Right renal cortex interstitium (tissue), 3 donors: ENCODE data around the gene ZDHHC14. TPM values are rescaled to one million over a fixed set of nuclear protein-coding genes. Genes with fewer than 3 reads are reported as not detected.
"Not testable (repeated sequence)": the region's sequence is repeated elsewhere in the genome, so short reads cannot be mapped to it uniquely, and the experiment has no call there.

Experiments
- DNase-seq, 3 donors: peaks; one replicate each; pipeline ENCODE4 v3.0.0-alpha.2; 2013; ENCODE audit warnings: low read depth in 3 of 3, low spot score in 2 of 3
- polyA plus RNA-seq, 3 donors: library from polyadenylated mRNA; unstranded; fragments of 120-200 nt; gene quantifications; one replicate each; pipeline ENCODE4 v1.2.1, GENCODE V29; 2013; ENCODE audit not compliant: insufficient read length in 3 of 3

ZDHHC14 gene
- polyA plus RNA-seq, 3 donors: 15.9 to 19.5 (median 18.5) TPM

DNA sequence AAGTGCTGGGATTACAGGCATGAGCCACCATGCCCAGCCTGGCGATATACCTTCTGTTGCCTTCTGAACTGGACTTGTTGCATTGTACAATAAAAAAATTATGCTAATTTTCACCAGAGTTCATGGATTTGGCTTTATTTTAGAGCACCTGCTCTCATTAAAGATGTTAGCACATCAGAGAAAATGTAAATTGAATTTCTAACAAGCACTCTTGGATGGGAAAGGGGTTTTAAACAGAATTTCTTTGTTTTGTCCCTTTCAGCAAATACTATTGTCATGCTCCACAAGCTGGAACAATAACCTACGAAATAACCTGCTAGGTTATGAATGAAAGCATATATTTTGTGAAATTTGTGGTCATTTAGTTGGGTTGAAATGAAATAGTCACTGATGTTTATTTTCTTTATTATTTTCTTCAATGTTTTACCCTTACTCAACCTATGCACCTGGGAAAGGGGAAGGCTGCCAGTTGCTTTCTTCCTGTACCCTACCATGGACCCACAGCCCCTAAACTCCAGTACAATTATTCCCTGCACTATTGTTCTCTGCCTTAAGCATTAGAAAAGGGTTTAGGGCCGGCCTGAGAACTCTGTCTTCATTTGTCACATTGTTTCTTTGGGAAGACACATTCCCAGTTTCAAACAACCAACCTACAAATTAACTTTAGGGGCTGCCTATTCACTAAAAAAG is 22.2 kb downstream of the ZDHHC14 start:
- no peak for DNase-seq

DNA sequence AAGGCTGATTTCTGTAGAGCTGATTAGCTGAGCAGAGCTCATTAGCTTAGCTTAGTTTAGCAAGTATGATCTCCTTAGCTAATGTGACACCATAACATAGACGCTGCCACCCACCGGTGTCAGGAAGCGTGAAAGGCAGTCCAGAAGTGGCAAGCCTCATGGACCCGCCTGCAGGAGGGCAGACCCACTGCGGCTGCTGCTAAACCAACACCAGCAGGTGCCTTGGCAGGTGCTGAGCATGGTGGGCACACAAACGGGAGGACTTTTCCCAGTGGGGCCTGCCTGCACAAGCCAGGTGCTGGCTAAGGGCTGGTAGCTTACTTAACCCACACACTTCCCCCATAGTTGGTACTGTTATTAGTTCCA is 22.7 kb downstream of the ZDHHC14 start:
- no peak for DNase-seq

DNA sequence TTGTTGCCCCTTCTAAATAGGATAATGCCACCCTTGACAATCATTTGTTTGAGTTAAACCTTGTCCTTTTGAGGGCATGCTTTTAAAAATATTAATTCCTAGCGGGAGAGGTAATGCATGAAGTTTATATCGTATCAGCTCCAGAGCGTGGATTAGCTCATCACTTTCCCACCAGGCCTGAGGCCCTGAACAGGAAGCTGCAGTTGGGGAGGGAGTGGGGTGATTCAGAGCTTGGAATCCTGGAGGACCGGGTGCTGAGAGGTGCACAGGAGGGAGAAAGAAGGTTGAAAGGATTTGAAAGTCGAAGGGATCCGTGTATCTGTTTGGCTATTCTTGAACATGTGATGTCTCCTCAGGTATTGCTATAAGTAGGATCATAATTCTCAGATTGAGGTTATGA is 25.0 kb downstream of the ZDHHC14 start:
- DNase-seq: no peak

DNA sequence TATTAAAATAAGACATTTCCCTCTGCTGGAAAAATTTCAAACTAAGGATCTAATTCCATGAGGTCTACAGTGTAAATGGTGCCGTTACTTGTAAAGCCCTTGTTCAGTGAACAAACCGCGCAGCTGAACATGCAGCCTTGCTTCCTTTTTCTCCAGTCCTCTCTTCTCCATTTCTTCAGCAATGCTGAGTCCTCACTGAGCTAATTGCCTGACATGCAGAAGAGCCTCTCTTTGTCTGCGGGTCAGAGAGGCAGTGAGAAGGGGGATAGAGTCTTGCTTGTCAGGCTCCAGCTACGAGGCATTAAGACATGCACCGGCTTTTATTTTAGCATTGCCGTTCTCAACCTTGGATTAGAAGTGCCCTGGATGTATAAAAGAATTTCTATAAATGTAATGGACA is 25.7 kb downstream of the ZDHHC14 start:
- DNase-seq: no peak

DNA sequence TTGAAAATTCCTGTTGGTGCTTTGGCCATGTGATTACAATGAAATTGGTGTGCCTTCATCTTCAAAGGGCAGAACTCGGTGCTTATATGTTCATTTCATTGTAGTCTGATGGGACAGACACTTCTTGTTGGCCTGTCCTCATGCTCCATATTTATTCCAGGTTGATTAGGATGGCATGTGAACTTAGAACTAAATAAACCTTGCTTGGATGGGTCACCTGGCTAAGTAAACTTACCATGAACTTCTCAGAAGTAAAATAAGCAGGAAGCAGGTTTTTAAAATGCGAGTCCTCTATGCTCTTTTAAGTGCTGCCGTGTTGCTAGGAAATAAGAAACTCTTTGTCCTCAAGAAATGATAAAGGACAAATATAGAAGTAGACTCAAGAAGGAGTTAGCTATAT is 26.7 kb downstream of the ZDHHC14 start:
- DNase-seq: no peak

DNA sequence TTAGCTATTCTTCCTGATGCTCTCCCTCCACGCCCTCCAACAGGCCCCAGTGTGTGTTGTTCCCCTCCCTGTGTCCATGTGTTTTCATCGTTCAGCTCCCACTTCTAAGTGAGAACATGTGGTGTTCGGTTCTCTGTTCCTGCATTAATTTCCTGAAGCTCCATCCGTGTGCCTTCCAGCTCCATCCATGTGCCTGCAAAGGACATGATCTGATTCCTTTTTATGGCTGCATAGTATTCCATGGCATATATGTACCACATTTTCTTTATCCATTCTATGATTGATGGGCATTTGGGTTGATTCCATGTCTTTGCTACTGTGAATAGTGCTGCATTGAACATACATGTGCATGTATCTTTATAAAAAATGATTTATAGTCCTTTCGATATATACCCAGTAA is 27.4 kb downstream of the ZDHHC14 start:
- not testable (repeated sequence) for DNase-seq

DNA sequence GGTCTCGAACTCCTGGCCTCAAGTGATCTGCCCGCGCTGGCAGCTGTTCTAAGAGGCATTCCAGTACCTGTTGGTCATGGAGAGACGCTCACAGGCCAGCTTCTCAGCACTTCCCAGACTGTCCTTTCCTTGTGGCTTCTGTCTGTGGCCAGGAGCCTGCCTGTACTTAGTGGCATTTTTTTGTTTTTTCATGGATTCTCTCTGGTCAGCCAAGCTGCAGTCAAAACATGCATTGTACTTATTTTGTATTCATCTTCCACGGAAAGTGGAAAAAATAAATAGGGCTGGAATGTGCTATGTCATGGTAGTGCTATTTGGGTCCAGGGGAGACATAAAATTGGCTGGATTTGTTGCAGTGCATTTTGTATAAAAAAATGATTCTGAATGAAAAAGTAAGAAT is 29.1 kb downstream of the ZDHHC14 start:
- no peak for DNase-seq

DNA sequence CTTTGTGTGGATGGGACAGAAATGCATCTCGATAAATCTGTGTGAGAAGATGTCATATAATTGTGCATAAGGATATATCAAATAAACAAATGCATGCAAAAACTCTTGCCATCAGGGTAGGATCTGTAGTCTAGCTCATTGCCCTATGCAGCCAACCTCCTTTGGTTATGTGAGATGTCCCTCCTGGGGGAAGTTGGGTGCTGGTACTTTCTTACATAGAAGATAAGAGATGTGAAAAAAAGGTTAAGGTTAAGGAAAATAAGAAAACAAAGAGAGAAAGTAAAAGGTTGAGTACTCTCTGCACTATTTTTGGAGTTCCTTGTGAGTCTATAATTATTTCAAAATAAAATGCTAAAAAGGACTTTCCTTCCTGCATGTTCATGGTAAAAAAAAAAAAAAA is 30.4 kb downstream of the ZDHHC14 start:
- DNase-seq: no peak

DNA sequence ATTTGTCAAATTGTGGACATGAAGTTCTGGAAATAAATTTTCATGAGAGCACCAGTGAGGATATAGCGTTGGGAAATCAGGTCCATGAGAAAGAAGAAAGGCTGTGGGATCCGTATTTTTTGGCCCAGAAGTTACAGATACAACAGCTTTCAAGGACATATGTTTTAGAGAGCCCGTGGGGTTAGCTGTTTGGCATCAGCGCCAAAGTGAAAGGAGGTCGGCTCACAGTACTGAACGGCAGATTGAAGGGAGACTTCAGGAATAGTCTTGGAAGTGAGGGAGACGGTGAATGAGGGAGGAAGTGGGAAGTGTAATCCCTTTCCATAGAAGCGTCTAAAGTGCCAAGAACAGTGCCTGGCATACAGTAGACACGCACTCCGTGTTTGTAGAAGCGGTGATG is 31.8 kb downstream of the ZDHHC14 start:
- no peak for DNase-seq

DNA sequence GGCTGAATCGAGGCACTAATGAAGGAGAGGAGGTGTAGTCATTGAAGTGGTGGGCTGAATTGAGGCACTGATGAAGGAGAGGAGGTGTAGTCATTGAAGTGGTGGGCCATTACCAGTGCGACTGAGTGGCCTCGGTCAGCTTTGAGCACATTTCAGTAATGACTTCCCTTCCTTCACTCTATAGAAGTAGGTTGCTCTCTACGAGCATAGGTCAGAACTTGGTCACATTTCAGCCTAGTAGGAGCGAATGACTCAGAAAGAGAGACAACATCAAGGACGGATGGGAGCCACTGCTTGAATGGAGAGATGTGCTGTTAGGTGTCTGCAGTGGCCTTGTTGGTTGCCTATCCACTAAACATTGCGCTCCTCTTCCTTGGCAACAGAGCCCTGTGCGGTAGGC is 39.5 kb downstream of the ZDHHC14 start:
- no peak for DNase-seq

DNA sequence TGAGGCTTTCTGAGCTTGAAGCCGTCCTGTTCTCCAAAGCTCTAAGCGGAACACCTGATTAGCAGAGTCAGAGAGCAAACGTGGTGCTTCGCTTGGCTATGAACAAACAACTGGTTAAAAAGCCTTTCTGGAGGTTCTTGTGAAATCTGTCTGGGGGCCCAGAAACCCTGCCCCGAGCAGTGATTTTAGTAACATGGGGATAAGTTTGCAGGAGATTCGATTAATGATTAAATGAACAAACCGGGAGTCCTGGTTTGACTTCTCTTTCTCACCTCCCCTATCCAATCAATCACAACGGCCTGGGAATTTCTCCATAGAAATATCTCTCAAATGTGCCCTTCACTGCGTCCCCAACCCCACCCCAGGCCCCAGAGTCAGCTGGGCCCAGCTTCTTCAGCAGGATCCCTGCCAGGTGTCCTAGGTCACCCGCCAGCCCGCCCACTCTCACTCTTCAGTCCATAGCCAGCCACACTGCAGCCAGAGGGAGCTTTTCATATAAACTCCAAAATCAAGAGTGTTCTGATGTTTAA is 43.6 kb downstream of the ZDHHC14 start:
- no peak for DNase-seq

DNA sequence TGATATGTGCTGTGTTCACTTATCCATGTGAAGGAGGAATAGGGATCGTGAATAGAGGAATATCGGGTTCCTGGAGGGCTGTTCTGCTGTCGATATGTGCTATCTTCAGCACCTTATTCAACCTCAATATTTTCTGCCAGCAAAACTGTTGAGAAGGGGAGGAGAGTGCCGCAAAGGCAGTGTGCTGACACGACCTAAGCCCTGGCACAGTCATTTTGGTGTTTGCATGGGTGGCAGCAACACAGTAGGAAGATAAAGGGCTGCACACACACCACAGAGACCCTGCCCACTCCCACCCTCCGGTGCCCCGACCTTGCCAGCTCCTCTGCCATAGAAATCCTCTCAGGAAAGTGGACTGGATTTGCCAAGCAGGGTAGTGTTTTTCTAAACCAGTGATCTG is 47.0 kb downstream of the ZDHHC14 start:
- DNase-seq: no peak

DNA sequence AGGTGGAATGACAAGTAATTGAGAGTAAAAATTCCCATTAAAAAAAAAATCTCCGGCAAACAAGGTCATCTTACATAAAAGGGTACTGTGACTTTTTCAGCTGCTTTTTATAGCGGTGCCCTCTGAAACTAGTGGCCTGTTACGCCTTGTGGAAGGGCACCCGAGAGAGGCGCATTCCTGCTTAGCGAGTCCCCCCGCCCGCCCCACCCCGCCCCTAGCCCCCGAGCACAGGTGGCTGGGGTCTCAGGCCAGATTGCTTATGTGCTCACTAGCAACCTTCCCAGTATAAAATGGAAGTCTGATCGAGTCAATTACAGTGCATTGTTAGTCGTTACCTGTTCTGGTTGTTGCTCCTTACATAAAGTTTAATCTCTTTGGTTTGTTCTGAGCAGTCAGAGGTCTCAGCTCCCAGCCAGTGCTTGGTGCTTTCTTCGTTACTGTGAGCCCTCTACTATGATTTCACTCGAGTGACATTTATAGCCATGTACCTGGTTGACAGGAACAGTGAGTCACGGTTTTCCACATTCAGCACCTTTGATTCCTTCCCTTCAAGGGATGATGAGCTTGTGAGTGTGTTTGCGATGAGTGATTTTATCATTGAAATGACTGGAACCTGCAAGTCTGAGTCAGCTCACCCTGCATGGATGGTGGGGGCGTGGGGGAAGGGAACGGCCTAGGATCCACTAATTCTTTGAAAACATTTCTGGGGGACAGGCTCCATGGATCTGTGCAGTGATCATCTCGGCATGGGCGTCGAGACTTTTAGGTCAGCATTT is 47.6 kb downstream of the ZDHHC14 start:
- no peak for DNase-seq

DNA sequence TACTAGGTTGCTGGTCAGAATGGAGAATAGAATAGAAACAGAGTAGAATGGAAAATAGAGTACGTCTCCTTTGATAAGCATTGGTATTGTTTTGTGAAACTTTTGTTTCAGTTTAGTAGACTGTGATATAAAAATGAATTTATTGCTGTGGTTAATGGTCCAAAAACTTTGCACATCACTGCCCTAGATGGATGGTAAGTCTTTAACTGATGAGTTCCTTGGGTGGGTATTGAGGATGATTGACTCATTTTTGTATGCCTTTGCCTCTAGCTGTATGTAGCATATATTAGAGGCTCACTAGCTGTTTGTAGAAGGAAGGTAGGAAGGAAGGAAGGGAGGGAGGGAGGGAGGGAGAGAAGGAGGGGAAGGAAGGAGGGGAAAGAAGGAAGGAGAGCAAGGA is 48.3 kb downstream of the ZDHHC14 start:
- no peak for DNase-seq

DNA sequence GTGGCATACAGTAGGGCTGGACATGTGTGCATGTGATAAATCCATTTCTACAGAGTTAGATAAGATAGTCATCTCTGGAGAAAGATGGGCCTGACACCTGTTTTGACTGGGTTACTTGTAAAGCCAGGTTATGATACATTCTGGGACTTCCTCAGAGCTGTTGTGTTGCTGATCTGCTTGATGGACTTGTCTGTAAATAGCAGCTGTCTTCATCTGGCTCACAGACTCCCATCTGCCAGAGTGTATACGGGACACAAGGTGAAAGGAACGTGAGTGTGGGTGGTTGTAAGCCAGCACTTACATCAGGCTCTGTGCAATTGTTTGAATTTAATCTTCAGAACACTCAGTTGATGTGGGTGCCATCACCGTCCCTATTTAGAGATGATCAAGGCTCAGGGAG is 49.8 kb downstream of the ZDHHC14 start:
- DNase-seq: no peak

DNA sequence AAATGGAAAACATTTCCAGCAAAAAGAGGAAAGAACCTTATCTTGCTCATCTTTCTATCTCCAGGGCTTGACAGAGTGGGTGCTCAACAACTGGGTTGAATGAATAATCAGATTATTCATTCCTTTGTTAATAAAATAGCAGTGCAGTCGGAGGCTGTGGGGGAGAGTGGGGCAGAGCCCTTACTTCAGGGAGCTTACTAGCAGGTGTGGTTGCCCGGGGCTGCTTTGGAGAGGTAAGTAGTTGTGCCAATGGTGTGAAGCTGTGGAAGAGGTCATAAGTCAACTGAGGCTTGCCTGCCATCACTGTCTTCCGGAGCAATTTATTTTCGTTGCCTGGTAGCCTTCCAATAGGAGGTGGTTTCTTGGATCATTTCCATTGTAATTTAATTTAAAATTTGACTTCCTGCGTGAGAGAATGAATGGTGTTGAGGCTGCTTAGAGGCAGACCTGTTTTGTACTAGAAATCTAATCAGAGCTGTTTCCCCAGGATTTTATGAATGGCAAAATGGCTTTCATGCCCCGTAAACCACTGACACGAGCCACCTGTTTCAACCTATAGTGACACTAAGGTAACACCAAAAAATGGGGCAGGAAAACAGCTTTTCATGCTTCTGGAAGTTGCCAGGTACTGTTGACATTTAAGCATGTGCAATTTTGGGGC is 51.4 kb downstream of the ZDHHC14 start:
- DNase-seq: no peak

DNA sequence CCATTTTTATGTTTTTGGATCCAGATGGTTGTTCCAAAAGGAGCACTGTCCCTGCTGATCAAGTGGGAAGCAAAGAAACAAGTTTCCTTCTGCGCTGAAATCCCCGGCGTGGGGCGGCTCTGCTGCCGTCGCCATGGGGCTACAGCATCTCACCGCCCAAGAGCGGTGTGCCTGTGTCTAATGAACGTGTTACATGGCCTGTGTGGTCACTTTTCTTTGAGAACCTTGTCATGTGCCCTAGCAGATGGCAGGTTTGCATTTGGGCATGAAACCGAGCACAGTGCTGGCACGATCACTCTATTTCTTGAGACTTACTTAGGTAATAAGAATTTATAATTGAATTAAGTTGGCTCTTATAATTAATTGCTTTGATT is 51.9 kb downstream of the ZDHHC14 start:
- DNase-seq: no peak

DNA sequence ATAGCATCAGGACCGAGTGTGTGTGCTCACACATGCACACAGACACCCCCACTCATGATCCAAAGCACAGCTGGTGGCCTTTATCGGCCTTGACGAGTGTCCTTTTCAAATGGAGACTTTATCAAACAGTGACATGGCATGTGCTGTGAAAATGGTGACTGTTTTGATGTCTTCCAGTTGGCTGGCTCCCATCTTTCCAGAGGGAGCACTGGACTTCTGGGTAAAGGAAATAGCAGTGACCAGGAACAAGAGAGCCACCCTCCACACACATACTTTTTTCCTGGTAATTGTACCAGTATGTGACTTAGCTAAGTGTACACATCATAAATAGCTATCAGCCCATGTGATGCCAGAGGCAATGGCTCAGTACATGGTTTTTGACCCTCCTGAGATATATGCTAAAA is 52.7 kb downstream of the ZDHHC14 start:
- DNase-seq: no peak

DNA sequence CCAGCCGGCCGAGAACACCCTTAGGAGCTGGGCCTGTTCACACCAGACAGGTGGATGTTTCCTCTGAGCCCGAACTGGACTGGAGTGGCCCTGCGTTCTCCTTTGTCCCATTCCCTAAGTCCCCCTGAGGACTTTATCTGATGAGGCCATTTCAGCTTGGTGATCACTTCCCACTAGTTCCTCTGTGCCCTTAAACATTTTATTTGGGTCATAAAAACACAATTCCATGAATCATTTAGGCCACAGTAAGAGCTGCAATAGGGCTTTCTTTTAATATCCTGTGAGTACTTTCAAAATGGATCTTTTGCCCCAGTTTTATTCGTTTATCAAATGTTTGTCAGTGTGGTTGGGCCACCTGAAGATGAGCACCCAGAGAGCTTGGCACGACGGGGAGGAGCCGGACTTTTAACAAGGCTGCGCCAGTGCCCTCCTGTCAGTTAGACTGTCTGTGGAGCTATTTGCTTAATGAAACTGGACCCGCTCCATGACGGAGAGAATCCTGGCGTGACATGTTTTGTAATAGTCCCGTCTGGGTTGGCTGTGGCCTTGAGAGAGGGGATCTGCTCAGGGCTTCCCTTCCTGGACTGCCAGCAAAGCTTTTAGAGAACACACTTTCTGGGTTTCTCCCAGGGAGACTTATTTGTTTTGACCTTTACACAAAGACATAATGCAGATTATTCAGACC is 53.5 kb downstream of the ZDHHC14 start:
- no peak for DNase-seq

DNA sequence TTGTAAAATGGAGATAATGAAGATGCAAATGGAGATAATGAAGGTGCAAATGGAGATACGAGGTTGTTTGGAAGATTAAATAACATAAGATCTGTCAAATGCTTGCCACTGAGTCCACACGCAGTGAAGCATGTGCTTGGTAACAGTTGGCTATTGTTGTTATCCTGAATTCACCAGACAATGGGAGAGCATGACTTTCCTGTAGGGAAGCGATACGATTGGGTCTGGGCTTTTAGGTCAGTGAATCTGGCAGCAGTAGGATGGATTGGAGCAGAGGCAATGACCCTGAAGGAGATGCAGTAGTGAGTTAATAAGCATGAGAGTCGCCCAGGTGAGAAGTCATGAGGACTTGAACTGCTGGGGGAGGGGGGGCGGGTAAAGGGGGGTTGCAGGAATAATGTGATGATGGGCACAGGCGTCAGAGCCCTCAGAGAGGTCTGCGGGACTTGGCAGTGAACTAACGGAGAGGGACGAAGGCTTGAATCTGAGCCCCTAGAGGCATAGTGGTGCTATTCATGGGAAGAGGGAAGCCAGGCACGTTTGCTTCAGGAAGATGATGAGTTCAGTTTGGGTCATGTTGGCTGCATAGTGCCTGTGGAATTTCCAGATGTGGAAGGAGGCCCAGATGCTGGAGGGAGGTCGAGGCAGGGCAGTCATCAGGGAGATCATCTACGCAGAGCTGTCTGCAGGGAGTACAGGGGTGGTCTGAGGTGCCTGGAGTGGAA is 55.4 kb downstream of the ZDHHC14 start:
- DNase-seq: no peak

DNA sequence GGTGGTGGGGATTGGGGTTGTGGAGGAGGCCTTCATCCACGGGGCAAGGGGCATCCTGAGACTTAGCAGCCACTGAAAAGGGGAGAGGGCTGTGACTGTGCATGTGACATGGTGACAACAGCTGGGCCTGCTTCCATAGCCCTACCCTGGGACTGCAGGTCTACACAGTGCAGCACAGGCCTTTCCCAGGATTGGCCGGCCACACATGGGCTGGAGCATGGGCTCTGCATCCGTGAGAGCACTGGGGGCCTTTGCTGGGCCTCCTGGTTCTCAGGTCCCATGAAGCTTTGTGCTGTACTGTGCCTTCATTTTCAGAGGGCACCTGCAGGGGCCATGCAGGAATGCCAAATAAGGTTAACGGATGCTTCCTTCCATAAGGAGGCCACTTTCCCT is 56.0 kb downstream of the ZDHHC14 start:
- DNase-seq: no peak
